Duodenal mucosa (tissue), 2 donors: ENCODE results near the gene HHIP.

Source experiments
- H3K27ac ChIP-seq: one replicate; pipeline ENCODE4 v1.7.0; 2013; ENCODE audit warnings: low read depth, low read length
- H3K27me3 ChIP-seq, 2 donors: one replicate each; pipeline ENCODE4 v1.7.0; 2013; ENCODE audit warnings: low read length in 2 of 2, control low read depth in 1 of 2; ENCODE audit not compliant: insufficient read depth in 2 of 2, control insufficient read depth in 1 of 2
- H3K36me3 ChIP-seq, 2 donors: one replicate each; pipeline ENCODE4 v1.7.0; 2013; ENCODE audit warnings: low read length in 2 of 2, control low read depth in 1 of 2; ENCODE audit not compliant: insufficient read depth in 2 of 2, control insufficient read depth in 1 of 2
- H3K4me1 ChIP-seq, 2 donors: one replicate each; pipeline ENCODE4 v1.7.0; 2013; ENCODE audit warnings: low read length in 2 of 2, control low read depth in 1 of 2; ENCODE audit not compliant: insufficient read depth in 2 of 2, control insufficient read depth in 1 of 2
- H3K4me3 ChIP-seq, 2 donors: one replicate each; pipeline ENCODE4 v1.7.0; 2013; ENCODE audit warnings: low read length in 2 of 2, low read depth in 1 of 2
- H3K9ac ChIP-seq, 2 donors: one replicate each; pipeline ENCODE4 v1.7.0; 2013; ENCODE audit warnings: low read length in 2 of 2, low read depth in 1 of 2
- H3K9me3 ChIP-seq, 2 donors: one replicate each; pipeline ENCODE4 v1.7.0; 2013; ENCODE audit warnings: low read length in 2 of 2, control low read depth in 1 of 2; ENCODE audit not compliant: control insufficient read depth in 1 of 2

HHIP gene

GRCh38 chr4:144703494-144703893 lies 57.5 kb downstream of the HHIP start:
- Histone ChIP-seq H3K9ac (no peak overlapping the region), H3K4me1 (no peaks in the 10 kb centered on the region), H3K27me3 (no peaks in the 10 kb centered on the region), H3K27ac (no peak overlapping the region), H3K4me3 (no peak overlapping the region), H3K36me3 (no peaks in the 10 kb centered on the region), H3K9me3 (no peaks in the 10 kb centered on the region)

DNA sequence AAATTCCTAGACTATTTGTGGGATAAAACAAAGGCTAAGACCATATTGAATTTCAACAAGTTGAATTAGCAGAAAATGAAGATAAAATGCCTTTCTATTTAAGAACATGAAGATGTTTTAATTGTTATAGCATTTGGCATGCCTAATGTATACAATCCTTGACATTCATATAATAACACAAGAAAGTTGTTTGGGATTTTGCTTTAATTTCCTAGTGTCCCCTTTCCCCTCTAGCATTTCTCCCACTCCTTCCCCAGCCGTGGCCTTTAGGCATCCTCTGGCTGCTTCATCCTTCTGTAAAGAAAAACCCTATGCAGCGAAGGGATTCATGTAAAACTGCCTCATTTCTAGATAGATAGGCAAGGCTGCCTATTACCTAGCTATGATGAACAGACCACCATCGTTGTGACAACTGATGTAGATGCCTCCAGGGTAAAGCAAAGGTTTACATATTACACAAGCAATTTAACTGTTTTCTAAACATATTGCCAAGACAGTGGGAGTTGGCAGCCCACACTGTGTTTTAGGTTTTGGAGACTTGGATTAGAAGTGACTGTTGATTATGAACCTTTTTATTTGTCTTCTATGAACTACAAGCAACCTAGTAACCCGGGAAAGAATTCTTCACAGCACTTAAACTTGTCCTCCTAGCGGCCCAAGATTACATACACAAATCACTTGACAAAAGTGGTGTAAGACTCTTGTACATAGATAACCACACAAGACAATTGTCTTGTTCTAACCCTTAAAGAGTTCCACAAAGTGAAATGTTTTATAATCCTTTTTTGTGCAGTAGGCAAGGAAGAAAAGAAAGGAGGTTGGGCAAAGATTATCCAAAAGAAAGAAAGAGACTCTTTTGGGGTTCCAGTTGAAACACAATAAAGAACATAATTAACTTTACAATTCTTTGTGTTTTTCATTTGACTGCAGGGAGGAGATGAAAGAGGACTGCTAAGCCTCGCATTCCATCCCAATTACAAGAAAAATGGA lies 59.9 kb downstream of the HHIP start:
- Histone ChIP-seq H3K36me3 (no peaks in the 10 kb centered on the region), H3K4me3 (no peak overlapping the region), H3K9me3 (no peaks in the 10 kb centered on the region), H3K4me1 (no peaks in the 10 kb centered on the region), H3K27ac (no peak overlapping the region), H3K27me3 (no peaks in the 10 kb centered on the region), H3K9ac (no peak overlapping the region)

DNA sequence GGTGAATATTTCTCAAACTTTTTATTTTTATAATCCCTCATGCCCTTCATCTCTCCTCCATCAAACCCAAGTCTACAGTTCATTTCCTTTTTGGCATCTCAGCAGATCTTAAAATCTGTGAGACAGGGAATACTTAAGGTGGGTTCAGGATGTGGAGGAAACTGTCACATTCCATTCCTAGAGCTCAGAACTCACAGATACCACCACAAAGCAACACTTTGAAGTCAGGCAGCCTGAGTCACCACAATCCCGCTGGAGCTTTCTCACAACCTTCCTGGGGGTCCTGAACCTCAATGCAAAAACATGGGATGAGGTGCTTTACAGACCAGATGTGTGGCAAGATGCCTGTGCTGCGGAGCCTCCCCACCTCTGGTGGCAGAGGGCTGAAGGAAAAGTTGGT lies 63.2 kb downstream of the HHIP start:
- no peaks in the 10 kb centered on the region for H3K4me1 ChIP-seq
- no peak overlapping the region for H3K27ac ChIP-seq
- no peaks in the 10 kb centered on the region for H3K27me3 ChIP-seq
- H3K4me3 ChIP-seq, result no peak overlapping the region
- no peaks in the 10 kb centered on the region for H3K36me3 ChIP-seq
- H3K9ac ChIP-seq, result no peak overlapping the region
- no peaks in the 10 kb centered on the region for H3K9me3 ChIP-seq

DNA sequence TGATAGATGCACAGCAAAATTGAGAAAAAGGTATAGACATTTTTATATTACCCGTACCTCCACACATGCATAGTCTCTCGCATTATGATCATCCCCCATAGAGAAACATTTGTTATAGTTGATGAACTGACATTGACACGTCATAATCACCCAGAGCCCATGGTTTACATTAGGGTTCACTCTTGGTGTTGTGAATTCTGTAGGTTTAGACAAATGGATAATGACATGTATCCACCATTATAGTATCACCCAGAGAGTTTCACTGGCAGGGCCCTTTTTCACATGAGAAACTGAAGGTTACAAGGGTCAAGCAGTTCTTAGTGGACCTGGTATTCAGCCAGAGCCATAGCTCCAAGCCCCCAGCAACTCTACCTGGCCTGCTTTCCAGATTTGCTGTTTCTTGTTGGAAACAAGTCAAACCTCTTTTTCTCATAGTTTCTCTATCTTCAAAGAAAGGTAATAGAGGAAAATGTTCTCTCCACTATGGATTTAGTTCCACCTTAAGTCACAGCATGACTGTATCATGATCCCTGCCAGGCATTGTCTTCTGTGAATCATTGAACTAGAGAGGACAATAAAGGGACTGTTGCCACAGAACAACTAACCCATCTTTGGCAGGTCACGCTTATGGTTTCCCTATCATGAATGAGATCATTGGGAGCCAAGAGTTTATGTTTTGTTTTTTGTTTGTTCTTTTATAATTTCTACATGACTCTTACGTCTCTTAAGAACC lies 64.0 kb downstream of the HHIP start:
- Histone ChIP-seq H3K27ac (no peak overlapping the region), H3K36me3 (no peaks in the 10 kb centered on the region), H3K4me3 (no peak overlapping the region), H3K9me3 (no peaks in the 10 kb centered on the region), H3K27me3 (no peaks in the 10 kb centered on the region), H3K9ac (no peak overlapping the region), H3K4me1 (no peaks in the 10 kb centered on the region)

DNA sequence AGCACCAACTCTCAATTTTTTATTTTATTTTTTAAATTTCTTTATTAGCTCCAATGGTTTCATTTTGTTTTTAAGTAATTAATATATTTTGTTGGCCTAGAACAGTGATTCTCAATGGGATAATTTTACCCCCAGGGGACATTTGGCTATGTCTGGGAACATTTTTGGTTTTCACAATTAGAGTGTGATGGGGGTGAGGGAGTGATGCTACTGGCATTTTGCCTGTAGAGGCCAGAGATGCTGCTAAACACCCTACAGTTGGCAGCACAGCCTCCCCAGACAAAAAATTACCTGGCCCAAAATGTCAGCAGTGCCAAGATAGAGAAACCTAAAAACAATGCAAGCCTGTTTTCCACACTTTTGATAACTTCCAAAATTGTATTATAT lies 64.6 kb downstream of the HHIP start:
- no peaks in the 10 kb centered on the region for H3K27me3 ChIP-seq
- no peaks in the 10 kb centered on the region for H3K9me3 ChIP-seq
- no peak overlapping the region for H3K9ac ChIP-seq
- H3K27ac ChIP-seq, result no peak overlapping the region
- H3K36me3 ChIP-seq, result no peaks in the 10 kb centered on the region
- no peaks in the 10 kb centered on the region for H3K4me1 ChIP-seq
- H3K4me3 ChIP-seq, result no peak overlapping the region

- H3K27me3 ChIP-seq, result no peaks in the 10 kb centered on the region
- no peaks in the 10 kb centered on the region for H3K9me3 ChIP-seq
- no peak overlapping the region for H3K4me3 ChIP-seq
- H3K9ac ChIP-seq, result no peak overlapping the region
- no peaks in the 10 kb centered on the region for H3K36me3 ChIP-seq
- no peak overlapping the region for H3K27ac ChIP-seq
- H3K4me1 ChIP-seq, result no peaks in the 10 kb centered on the region
Observed at GRCh38 chr4:144711700-144712456, 65.9 kb downstream of the HHIP start.

GRCh38 chr4:144712775-144713174 lies 66.8 kb downstream of the HHIP start:
- Histone ChIP-seq H3K27ac (no peak overlapping the region), H3K4me1 (no peaks in the 10 kb centered on the region), H3K27me3 (no peaks in the 10 kb centered on the region), H3K36me3 (no peaks in the 10 kb centered on the region), H3K4me3 (no peak overlapping the region), H3K9me3 (no peaks in the 10 kb centered on the region), H3K9ac (no peak overlapping the region)

- Histone ChIP-seq H3K27me3 (no peaks in the 10 kb centered on the region), H3K9ac (no peak overlapping the region), H3K36me3 (no peaks in the 10 kb centered on the region), H3K27ac (no peak overlapping the region), H3K4me3 (no peak overlapping the region), H3K9me3 (peaks cover 0 to 2% of the 10 kb centered on the region in 2 donors), H3K4me1 (no peaks in the 10 kb centered on the region)
Observed at GRCh38 chr4:144714166-144714565, 68.2 kb downstream of the HHIP start.

DNA sequence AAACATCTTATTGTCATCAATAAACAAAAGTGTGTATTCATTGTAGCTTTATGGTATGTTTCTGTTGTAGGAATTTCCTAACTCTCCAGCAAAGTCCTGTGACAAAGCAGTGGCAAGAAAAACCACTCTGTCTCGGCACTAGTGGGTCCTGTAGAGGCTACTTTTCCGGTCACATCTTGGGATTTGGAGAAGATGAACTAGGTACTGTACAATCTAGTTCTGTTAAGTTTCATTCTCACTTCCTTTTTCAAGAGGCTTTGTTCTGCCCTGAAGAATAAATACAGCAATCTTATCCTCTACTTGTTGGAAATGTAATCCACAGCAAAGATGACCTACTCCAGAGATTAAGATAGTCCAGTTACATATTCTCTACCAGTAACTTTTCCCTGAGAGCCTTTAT lies 69.3 kb downstream of the HHIP start:
- no peak overlapping the region for H3K27ac ChIP-seq
- H3K36me3 ChIP-seq, result no peaks in the 10 kb centered on the region
- H3K4me1 ChIP-seq, result no peaks in the 10 kb centered on the region
- peaks cover 0 to 2% of the 10 kb centered on the region in 2 donors for H3K9me3 ChIP-seq
- no peaks in the 10 kb centered on the region for H3K27me3 ChIP-seq
- no peak overlapping the region for H3K9ac ChIP-seq
- no peak overlapping the region for H3K4me3 ChIP-seq

- Histone ChIP-seq H3K36me3 (no peaks in the 10 kb centered on the region), H3K27ac (no peak overlapping the region), H3K9ac (no peak overlapping the region), H3K9me3 (peaks cover 0 to 2% of the 10 kb centered on the region in 2 donors), H3K4me1 (no peaks in the 10 kb centered on the region), H3K27me3 (no peaks in the 10 kb centered on the region), H3K4me3 (no peak overlapping the region)
Observed at GRCh38 chr4:144716778-144717177, 70.8 kb downstream of the HHIP start.
